Measurements from ENCODE around the gene TMEM109.

Gene TMEM109

GRCh38 chr11:60912851-60913528 is 968 bp upstream of the TMEM109 start:
- H3K4me1 ChIP-seq (ENCODE audit: insufficient read depth, low read length, poor library complexity, severe bottlenecking), result peaks cover 33% of the 10 kb centered on the region
- H3K4me2 ChIP-seq (ENCODE audit: low read depth, low read length, poor library complexity, severe bottlenecking), result peak overlapping the region; percentile 95
- TF ChIP-seq EZH2phosphoT487 (IDR thresholded peaks at IDR 0.05; ENCODE audit: borderline replicate concordance) (no peak), CTCF (conservative IDR thresholded peaks at IDR 0.05; ENCODE audit: low read length) (no peak)
- no peaks in the 10 kb centered on the region for H3K27me3 ChIP-seq (ENCODE audit: insufficient read depth, low read length, poor library complexity, severe bottlenecking)
- peak overlapping the region; percentile 87 for H3K4me3 ChIP-seq (ENCODE audit: low read length, poor library complexity, severe bottlenecking)
- H3K36me3 ChIP-seq (ENCODE audit: insufficient read depth, low read length), result no peaks in the 10 kb centered on the region
- no peaks in the 10 kb centered on the region for H3F3A ChIP-seq (ENCODE audit: low read depth)
- no peaks in the 10 kb centered on the region for H3K9me2 ChIP-seq (replicated peaks; ENCODE audit: low read depth, low read length)
- peaks cover 36% of the 10 kb centered on the region for H3K79me2 ChIP-seq (ENCODE audit: insufficient read depth, low read length)
- H4K20me1 ChIP-seq (ENCODE audit: insufficient read depth, low read length, poor library complexity, severe bottlenecking), result peaks cover 16% of the 10 kb centered on the region
- peak overlapping the region; percentile 99 for H2AFZ ChIP-seq (ENCODE audit: low read length)
- H3K9me3 ChIP-seq (ENCODE audit: insufficient read depth, low read depth, low read length), result no peaks in the 10 kb centered on the region
- H3K9ac ChIP-seq (ENCODE audit: low read depth, low read length, poor library complexity, severe bottlenecking), result peak overlapping the region; percentile 85

- Histone ChIP-seq H3F3A (ENCODE audit: low read depth) (no peaks in the 10 kb centered on the region), H2AFZ (ENCODE audit: low read length) (peak overlapping the region; percentile 99), H3K4me3 (ENCODE audit: low read length, poor library complexity, severe bottlenecking) (peak overlapping the region; percentile 87), H4K20me1 (ENCODE audit: insufficient read depth, low read length, poor library complexity, severe bottlenecking) (peaks cover 27% of the 10 kb centered on the region), H3K27me3 (ENCODE audit: insufficient read depth, low read length, poor library complexity, severe bottlenecking) (no peaks in the 10 kb centered on the region), H3K9me2 (replicated peaks; ENCODE audit: low read depth, low read length) (no peaks in the 10 kb centered on the region), H3K79me2 (ENCODE audit: insufficient read depth, low read length) (peaks cover 53% of the 10 kb centered on the region), H3K9me3 (ENCODE audit: insufficient read depth, low read depth, low read length) (no peaks in the 10 kb centered on the region), H3K4me2 (ENCODE audit: low read depth, low read length, poor library complexity, severe bottlenecking) (peak overlapping the region; percentile 95), H3K9ac (ENCODE audit: low read depth, low read length, poor library complexity, severe bottlenecking) (peak overlapping the region; percentile 85), H3K4me1 (ENCODE audit: insufficient read depth, low read length, poor library complexity, severe bottlenecking) (peaks cover 48% of the 10 kb centered on the region), H3K36me3 (ENCODE audit: insufficient read depth, low read length) (peaks cover 4% of the 10 kb centered on the region; the same call in 1 of the 2 replicates)
- TF ChIP-seq CTCF (conservative IDR thresholded peaks at IDR 0.05; ENCODE audit: low read length) (no peak), EZH2phosphoT487 (IDR thresholded peaks at IDR 0.05; ENCODE audit: borderline replicate concordance) (no peak)
These were observed 782 bp downstream of the TMEM109 start for GRCh38 chr11:60914633-60915247.

GRCh38 chr11:60915248-60915914 is 1.4 kb downstream of the TMEM109 start:
- Histone ChIP-seq H3K36me3 (ENCODE audit: insufficient read depth, low read length) (peaks cover 11% of the 10 kb centered on the region; the same call in 1 of the 2 replicates), H3K27me3 (ENCODE audit: insufficient read depth, low read length, poor library complexity, severe bottlenecking) (no peaks in the 10 kb centered on the region), H3K9ac (ENCODE audit: low read depth, low read length, poor library complexity, severe bottlenecking) (peak overlapping the region; percentile 85), H3F3A (ENCODE audit: low read depth) (no peaks in the 10 kb centered on the region), H3K4me2 (ENCODE audit: low read depth, low read length, poor library complexity, severe bottlenecking) (peak overlapping the region; percentile 95), H3K9me3 (ENCODE audit: insufficient read depth, low read depth, low read length) (no peaks in the 10 kb centered on the region), H3K4me1 (ENCODE audit: insufficient read depth, low read length, poor library complexity, severe bottlenecking) (peaks cover 48% of the 10 kb centered on the region), H3K4me3 (ENCODE audit: low read length, poor library complexity, severe bottlenecking) (peak overlapping the region; percentile 87), H3K79me2 (ENCODE audit: insufficient read depth, low read length) (peaks cover 54% of the 10 kb centered on the region), H2AFZ (ENCODE audit: low read length) (peak overlapping the region; percentile 99), H3K9me2 (replicated peaks; ENCODE audit: low read depth, low read length) (no peaks in the 10 kb centered on the region), H4K20me1 (ENCODE audit: insufficient read depth, low read length, poor library complexity, severe bottlenecking) (peaks cover 27% of the 10 kb centered on the region)
- TF ChIP-seq CTCF (conservative IDR thresholded peaks at IDR 0.05; ENCODE audit: low read length) (peak; percentile 68), EZH2phosphoT487 (IDR thresholded peaks at IDR 0.05; ENCODE audit: borderline replicate concordance) (no peak)
